ENCODE data around the gene NUDCD2.

NUDCD2 gene, protein sequence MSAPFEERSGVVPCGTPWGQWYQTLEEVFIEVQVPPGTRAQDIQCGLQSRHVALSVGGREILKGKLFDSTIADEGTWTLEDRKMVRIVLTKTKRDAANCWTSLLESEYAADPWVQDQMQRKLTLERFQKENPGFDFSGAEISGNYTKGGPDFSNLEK

DNA sequence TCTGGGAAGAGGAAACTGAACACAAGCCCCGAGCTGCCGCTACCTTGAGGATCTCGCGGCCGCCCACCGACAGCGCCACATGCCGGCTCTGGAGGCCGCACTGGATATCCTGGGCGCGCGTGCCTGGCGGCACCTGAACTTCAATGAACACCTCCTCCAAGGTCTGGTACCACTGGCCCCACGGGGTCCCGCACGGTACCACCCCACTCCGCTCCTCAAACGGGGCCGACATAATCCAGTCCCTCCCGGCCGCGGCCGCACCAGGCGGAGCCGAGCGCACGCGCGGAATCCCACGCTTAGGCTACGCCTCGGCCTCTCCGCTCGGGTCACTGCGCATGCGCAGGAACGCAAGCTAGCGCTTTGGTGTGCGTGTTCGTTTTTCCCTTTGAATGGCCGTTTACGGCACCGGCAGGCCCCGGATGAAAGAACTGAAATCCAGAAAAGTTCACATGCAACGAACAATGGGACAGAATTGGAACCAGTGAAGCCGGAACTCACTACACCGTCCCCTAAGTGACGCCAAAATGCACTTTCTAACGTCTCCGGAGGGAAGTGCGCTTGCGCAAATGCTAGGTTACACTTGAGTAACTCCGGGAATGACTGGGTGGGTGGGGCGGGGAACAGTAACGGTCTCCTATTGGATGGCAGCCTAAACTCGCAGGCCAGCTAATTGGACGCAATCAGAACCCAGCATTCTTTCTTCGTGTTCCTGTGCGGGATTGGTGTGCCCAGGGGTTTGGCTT is at the start of gene NUDCD2:
Gene NUDCD2 (minus strand): TSS at position 284 of the 743 bp plus-strand sequence. CDS start 52 bp downstream, at position 232.
- DNase-seq (ENCODE audit: low spot score) = peak; percentile 99

DNA sequence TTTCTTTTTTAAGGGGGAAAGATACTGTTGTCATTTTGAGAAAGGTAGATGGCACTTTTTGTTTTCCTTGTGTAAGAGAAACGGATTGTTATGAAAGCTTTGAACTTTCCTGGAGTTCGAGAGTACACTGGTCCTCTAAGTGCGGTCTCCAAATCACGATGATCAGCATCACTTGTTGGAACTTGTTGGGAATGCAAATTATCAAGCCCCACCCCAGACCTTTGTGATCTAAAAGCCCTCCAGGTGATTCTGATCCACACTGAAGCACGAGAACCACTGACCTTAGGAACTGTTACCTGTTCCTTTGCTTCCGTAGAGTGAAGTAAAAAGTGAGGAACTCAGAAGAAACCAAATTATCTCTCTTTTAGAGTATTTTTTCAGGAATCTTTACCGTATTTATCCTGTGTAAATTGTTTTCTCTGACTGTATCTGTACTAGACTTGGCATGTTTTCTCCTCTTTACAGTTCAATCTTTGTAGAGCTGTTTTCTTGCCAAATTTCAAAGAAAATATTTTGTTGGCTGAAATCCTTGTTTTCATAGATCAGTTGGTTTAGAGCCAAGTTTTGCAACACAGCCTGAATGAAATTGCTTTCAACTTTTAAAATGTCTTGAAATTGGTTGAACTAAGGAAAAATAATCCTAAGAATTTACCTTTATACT is 49.5 kb upstream of the NUDCD2 start:
- DNase-seq (ENCODE audit: low spot score) = no peak

DNA sequence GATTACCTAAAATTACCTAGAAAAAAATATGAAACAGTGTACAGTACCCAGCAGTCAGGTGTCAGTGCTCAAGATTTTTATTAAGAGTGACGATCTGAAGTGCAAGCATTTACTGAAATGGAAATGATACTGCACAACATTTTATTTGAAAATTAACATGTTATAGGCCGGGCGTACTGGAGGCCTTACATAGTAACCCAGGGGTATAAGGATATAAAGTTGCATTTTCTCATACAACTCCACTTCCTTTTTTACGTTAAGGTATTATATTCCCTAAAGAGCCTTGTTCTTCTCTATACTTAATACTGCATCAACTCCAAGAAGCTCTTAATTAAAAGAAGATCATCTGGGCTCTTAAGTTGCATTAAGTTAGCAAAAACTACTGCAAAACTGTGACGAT is 48.9 kb upstream of the NUDCD2 start:
- DNase-seq (ENCODE audit: low spot score) = no peak

DNA sequence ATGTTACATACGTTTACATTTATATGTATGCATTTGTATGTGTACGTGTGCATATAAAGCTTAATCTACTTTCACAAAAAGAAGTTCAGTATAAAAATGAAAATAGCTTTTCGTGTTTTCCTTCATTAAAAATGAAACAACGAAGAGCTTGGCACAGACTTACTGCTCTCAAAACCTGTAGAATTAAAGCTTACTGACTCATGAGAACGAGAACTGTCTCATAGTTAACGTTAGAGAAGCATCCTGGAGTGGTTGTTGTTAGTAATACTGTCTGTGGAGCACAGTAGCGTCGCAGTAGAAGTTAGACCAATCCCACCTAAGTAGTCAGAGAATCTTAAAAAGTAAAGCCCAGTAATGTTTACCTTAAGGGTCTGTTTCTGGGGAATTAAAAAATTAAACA is 46.8 kb upstream of the NUDCD2 start:
- peak; percentile 88 for DNase-seq (ENCODE audit: low spot score)

DNA sequence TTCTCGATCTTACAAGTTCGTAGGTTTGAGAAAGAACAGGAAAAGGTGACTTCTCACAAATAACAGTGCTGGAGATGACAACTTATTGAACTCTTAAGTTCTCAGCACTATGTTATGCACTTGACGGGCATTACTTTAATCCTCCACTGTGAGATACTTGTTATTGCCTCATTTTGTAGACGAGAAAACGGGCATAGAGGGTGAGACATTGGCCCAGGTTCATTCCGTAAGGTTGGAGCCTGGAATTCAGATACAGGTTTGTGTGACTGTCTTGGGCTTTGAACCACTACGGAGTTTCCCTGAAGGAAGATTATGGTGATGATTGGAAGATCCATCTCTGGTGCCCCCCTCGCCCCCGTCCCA is 46.2 kb upstream of the NUDCD2 start:
- DNase-seq (ENCODE audit: low spot score) = no peak

DNA sequence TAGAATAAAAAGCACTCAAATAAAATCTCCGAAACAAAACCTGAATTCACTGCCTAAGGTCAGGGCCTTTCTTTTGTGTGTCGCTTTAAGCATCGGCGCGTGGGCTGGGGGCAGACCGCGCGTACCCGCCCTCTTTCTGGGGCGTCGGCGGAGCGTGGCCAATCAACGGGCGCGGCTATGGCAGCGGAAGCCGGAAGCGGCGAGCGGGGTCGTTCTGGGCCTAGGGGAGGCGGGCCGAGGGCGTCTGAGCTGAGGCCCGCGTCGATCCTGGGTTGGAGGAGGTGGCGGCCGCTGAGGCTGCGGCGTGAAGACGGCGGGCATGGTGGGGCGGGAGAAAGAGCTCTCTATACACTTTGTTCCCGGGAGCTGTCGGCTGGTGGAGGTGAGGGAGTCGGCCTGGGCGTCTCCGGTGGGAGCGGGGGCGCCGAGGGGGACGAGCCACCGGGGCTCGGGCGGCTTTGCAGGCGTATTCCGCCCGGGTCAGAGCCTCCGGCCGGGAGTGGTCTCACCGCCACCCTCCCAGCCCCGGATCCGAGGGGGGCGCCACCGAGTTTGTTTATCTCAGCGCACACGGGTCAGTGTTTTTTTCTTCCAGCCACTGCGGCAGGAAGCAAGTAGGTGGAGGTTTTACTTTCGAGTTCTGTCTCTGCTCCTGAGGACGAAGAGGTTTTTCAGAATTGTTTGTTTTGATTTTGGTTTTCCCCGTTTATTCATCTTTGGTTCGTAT is 45.6 kb upstream of the NUDCD2 start, which contains the start of gene MAT2B:
Gene MAT2B (plus strand): TSS at position 252 of the 727 bp plus-strand sequence. CDS start 68 bp downstream, at position 320.
- peak; percentile 94 for DNase-seq (ENCODE audit: low spot score)

DNA sequence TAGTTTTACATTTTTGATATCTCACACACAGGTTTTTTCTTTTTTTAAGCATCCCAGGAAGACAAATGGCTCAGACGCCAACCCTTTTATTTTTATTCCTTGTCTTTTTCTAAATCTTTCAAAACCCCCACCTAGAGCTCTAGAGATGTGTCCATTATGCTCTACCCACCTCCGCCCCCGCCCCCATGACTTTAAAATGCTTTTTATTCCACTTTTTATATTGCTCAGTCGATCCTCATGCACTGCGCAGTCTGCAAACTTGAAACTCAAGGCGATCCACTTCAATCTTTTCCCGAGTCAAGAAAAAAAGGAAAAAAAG is 45.1 kb upstream of the NUDCD2 start:
- no peak for DNase-seq (ENCODE audit: low spot score)

DNA sequence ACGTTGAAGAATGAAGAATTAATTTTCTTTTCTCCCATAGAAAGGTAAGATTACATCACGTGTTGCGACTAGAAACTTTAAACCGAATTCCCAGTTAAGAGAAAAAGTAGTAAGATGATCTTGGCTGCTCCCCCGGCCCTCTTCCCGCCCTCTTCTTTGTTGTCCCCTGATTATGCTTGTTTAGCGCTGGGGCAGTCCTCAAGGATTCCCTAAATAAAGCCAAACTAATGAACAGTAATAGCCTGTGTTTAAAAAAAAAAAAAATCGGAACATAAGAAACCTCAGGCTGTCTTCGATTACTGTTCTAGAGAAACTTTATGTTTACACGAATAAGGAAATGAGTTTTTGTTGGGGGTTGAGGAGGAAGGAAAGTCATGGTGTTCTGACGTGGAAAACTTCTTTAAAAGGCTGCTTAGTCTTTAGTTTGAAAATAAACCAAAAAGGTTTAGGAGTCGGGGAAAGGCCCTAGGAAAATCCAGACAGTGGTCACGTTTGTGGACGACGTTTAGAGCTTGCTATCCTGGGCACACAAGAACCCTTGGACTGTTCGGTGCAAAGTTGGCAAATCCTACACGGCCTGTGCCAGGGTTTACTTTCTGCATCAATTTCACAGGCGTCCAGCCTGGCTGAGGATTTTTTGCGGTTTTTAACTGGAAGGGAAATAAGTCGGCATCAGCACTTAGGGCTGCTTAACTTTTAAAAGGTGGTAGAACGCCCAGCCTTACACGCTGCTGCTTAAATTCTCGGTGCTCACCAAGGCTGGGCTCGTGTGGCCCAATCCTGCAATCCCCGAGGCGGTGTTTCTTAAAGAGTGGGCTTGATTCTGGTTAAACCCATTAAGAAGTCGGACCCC is 44.4 kb upstream of the NUDCD2 start:
- DNase-seq (ENCODE audit: low spot score) = peak; percentile 69

DNA sequence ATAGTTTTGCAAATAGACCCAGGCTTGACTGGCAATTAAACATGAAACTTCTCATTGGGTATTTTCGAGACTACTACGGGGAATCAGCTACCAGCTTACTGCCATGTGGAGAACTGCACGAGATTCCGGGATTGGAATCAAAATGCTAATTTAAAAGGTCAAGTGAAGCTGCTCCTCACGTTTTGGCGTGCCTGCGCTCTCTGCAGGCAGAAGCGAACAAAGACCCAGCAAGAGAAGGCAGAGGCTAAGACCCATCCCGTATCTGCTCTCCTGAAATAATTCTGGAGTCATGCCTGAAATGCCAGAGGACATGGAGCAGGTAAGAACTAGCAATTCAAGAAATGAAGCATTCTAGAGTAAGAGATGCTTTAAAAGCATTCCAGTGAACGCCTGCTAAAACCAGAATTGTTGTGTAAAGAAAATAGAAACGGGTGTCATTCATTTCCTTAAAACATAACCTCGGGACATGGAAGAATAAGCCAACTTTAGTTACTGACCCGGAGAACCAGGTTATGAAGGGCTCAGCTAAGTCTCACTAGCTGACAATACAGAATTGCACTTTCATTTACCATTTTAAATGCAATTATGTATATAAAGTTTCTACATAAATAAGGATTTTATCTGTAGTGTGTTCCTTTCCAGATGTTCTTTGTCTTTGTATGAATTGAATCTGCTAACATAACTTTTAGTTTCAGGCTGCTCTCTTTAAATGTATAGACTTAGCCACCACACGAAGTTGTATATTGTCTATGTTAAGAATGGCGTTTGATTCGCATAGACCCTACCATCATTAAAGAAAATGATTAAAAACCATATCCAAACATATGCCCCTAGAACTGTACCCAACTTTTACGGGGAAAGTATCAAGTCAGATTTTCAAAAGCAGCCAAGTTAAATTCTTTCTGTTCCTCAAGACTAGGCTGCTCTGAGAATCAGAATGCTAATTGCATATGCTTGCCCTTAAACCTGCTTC is 43.5 kb upstream of the NUDCD2 start:
- peak; percentile 93 for DNase-seq (ENCODE audit: low spot score)

DNA sequence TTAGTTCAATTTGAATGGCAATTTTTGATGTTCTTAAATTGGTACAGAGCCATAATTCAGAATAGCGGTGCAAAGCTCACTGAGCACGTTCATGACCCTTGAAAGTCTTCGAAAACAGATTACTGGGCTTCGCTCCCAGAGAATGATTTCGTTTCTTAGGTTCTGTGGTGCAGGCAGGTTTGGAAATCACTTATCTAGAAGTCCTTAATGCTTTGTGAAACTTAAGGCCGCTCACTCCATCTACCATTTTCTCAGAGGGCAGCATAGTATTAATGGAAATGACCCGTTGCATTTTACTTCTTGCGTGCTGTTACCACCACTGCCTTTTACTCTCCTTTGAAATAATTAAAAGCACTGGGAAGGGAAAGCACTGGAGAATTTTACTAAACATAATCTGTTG is 42.6 kb upstream of the NUDCD2 start:
- no peak for DNase-seq (ENCODE audit: low spot score)

DNA sequence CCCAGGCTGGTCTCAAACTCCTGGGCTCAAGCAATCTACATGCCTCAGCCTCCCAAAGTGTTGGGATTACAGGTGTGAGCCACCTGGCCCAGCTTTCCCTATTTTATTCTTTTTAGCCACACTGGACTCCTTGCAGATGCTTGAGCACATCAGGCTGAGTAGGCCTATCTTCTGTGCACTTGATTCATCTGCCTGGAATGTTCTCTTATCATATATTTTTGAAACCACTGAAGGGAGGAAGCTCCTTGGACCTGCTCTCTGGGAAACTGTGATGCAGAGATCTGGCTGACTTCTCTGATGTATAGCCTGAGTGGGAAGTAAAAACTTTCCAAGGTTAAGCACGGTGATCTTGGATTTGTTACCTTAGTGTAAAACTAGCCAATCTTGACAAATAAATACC is 39.0 kb upstream of the NUDCD2 start:
- DNase-seq (ENCODE audit: low spot score) = peak; percentile 10

DNA sequence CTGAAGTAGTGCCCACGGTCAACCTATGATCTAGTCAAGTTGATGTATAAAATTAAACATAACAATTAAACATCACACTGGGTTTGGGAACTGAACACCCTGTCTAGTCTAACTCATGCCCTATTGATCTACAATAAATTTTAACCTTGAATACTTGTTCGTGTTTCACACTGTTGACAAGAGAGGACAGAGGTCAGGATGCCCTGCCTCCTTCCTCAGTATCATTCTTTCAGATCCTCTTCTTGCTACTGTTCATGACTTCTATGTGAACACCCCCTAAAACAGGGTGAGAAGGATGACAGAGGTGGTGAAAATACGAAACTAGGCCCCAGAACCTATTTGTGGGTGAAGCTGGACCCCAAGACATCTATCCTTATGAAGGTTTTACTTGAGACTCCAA is 37.4 kb upstream of the NUDCD2 start:
- DNase-seq (ENCODE audit: low spot score) = no peak

DNA sequence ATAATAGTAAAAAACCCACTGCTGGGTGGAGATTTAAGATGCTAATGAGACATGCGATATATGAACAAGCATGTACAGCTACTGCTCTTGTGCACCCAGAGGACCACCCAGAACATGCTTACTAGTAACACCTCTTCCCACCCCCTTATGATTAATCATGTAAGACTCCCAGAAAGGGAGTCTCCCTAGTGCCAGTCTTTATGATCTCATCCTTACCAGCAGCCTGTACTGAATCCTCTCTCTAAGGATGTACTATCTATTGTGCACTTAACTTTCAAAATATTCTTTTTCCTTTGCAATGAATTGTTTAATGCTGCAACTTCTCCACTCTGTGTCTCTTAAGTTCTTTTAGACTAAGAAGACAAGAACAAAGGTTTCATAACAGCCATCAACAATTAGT is 36.4 kb upstream of the NUDCD2 start:
- peak; percentile 14 for DNase-seq (ENCODE audit: low spot score)

DNA sequence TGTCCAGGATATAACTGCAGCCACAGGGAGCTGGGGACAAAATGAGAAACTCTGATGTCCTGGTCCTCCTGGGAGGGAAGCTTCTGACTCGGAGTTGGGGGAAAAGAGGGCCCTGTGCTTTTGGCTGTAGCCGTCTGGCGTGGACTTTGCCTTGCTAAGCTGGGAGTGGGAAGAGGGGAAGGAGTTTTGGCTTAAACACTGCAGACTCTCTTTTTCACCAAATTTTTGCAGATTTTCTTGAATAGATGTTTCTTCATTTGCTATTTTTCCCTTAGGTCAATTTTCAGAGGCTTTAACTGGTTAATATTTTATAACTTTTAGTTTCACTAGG is 29.8 kb upstream of the NUDCD2 start:
- DNase-seq (ENCODE audit: low spot score) = no peak

DNA sequence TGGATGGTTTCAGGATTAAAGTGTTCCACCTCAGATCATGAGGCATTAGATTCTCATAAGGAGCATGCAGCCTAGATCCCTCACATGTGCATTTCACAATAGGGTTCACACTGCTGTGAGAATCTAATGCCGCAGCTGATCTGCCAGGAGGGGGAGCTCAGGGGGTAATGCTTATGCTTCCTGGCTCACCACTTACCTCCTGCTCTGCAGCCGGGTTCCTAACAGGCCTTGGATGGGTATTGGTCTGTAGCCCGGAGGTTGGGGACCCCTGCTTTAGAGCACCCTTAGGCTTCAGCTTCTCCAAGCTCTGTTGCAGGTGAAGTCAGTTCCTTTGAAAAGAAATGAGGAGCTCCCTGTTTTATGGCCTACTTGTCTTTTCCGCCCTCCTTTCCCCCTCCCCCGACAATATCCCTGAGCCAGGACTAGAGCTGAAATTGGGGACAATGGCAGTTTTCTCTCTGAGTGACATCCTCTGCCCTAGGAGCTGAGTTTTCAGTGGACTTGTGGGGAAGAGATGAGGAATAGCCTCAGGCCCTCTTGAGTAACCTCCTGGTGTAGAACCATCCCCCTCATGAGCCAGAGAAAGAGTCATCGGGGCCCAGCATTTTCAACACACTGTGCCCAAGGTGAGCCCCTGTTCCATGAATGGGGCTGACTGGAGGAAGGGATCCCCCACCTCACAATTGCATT is 29.3 kb upstream of the NUDCD2 start:
- DNase-seq (ENCODE audit: low spot score) = peak; percentile 35

DNA sequence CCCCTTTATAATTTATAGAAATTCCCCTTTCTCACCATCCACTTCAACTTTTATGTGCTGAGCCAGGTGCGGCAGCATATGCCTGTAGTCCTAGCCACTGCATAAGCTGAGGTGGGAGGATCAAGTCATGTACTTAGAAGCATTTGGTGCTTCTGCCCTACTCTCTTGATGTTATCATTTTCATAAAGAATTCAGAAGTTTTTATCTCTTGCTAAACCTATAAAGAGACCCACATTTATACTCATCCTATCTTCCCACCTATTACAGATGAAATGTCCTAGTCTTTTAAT is 19.0 kb upstream of the NUDCD2 start:
- no peak for DNase-seq (ENCODE audit: low spot score)

DNA sequence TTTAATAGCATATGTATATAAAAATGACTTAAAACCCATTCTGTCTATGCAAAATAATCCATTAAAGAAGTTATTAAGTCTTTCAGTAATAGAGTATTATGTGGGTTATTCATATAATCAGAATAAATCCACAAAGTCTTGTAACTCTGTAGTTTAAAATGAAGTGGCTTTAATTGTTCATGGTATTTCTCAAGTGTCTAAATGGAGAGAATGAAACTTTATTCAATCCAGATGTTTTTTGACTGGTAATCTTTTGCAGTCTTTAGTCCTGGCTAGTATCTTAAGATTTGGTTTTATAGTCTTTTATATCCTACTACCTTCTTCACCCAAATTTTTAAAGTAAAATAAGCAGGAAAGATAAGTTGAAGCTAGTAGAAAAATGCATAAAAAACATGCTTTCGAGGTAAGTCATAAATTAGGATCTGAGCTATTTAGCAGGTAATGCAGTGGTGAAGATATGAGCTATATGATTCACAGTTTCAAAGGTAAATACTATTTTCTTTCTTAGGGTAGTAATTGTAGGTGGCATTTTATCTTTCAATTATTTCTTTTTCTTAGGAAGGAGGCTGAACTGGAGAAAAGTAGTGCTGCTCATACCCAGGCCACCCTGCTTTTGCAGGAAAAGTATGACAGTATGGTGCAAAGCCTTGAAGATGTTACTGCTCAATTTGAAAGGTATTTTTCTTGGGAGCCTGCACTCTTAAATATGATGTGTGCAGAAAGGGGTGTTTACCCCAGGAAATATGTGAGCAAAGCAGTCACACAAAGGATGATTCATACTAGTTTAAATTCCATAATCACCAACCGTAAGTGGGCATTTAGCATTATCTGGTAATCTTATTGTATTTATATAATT is 18.5 kb upstream of the NUDCD2 start:
- peak; percentile 21 for DNase-seq (ENCODE audit: low spot score)

DNA sequence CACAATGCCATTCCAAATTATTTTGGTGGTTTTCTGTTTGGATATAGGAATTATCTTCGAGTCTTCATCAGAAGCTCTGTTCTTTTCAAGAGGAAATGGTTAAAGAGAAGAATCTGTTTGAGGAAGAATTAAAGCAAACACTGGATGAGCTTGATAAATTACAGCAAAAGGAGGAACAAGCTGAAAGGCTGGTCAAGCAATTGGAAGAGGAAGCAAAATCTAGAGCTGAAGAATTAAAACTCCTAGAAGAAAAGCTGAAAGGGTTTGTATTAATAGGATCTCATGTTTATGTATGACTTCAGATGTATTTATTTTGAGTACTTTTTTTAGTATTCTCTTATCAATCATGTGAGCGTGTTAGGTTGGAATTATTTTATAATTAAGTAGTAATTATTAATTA is 15.5 kb upstream of the NUDCD2 start:
- DNase-seq (ENCODE audit: low spot score) = no peak

DNA sequence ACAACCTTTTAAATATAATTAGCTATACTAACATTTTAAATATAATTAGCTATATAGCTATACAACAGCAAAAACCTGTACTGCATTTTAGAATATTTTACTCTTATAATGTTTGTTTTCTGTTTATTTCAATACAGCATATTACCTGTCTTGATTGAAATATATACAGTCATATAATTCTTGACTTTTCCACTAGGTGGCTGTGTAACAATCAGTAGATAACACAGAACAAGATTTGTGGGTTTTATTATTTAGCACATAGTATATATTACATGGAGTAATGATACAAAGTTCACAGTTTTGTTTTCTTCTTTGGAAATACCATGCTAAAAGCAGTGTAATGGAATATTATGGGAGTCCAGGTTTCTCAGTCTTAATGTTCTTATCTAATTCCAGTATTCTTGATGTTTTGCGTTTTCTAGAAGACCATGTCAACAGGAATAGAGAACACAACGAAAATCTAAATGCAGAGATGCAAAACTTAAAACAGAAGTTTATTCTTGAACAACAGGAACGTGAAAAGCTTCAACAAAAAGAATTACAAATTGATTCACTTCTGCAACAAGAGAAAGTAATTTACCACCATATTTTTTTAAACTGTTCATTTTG is 13.8 kb upstream of the NUDCD2 start:
- DNase-seq (ENCODE audit: low spot score) = peak; percentile 22
